Stimulated activated CD4-positive, alpha-beta T cell treated with anti-CD3 and anti-CD28 coated beads, Interleukin-12 subunit alpha, Interleukin-12 subunit beta, amount 100 ng/mL, for 4 hours (primary cell): ENCODE measurements around the gene COL4A4.
A peak's percentile ranks its signal among the peaks of the same experiment; 100 is the strongest.
"Not testable (repeated sequence)": the region's sequence is repeated elsewhere in the genome, so short reads cannot be mapped to it uniquely, and the experiment has no call there.

Source experiments
- DNase-seq: peaks from one replicate; pipeline ENCODE4 v3.0.0-alpha.2; 2020

Gene COL4A4

GRCh38 chr2:227163998-227164762, at the start of gene COL4A4, which contains the start of gene COL4A3:
TSS of gene COL4A4 (minus strand) at chr2:227164205. CDS start at chr2:227147483, 16,722 bp downstream.
TSS of gene COL4A3 (plus strand) at chr2:227164624. CDS start at chr2:227164727, 103 bp downstream.
- DNase-seq: no peak

DNA sequence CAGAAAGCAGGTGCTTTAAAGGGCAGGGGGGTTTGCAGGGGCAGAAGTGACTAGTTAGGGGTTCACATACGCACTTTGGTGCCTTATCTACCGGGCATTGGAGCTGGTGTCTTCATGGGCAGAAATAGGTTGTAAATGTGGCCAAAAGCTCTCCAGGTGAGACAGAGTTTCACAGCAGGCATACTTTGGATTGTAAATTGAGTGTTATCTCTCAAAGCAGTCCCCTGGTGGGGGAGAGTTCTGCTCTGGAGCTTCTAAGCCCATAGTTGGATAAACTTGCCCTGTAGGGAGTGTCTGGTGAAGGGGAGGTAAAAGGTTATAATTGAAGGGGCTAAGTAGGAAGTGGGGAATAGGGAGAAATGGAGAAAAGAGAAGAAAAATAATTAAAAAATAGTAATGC, 43.6 kb upstream of the COL4A4 start:
- no peak for DNase-seq

GRCh38 chr2:227206406-227206805, 42.4 kb upstream of the COL4A4 start:
- no peak for DNase-seq

- DNase-seq: no peak
Measured at GRCh38 chr2:227205701-227206100, 41.7 kb upstream of the COL4A4 start.

- DNase-seq: no peak
Measured at GRCh38 chr2:227204452-227204851, 40.4 kb upstream of the COL4A4 start.

GRCh38 chr2:227201771-227202170, 37.8 kb upstream of the COL4A4 start:
- no peak for DNase-seq

DNA sequence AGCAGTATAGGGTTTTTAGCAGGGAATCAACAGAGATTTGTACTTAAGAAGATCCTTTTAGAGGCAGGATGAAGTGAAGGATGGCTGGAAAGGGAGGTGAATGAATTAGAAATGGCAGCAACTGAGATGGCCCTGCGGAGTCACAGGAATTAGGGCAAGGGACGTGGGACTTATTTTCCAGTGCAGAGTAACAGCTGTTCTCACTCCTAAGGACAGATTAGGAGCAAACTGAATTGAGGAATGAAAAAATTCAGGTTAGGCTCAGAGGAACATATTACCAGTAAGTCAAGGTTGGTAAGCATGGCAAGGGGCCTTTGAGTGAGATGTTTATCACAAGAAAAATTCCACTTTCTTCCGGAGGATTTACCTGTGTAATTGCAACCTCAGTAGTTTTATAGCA, 34.9 kb upstream of the COL4A4 start:
- no peak for DNase-seq

DNA sequence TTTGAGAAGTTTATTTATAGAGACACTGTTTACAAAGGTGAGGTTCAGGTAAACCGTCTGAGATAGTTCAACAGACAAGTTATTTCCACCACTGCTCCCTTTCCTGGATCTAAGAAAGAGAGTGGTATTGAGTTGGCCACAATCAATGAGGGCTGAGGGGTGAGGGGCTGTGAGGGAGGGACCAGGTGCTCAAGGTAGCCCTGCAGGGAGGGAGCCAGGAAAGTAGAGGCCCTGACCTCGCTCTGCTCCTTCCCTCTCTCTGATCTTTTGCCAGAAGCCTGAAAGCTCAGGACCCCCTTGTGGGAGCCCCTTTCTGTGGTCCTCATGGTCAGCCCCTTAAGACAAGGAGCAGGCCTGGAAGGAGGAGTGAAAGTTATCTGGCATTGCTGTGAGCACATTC, 30.2 kb upstream of the COL4A4 start:
- no peak for DNase-seq

DNA sequence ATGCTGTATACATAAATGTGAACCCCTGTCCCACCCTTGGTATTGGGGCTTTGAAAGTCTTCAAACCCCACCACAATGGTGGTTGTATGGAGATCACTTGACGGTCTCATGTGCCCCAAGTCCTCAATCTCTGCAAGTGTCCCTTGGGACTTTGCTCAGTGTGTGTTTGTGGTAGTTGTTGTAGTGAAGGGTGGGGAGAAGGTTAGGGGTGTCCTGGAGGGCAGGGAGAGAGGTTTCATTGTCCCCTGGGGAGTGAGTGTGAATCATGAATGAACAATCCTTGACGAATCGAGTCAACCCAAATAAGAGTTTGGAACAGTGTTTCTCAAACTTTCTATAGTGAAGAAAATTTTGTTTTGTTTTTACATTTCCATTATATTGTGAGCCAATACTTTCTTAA, 28.5 kb upstream of the COL4A4 start:
- DNase-seq: no peak

- no peak for DNase-seq
Measured at GRCh38 chr2:227191367-227191766, 27.4 kb upstream of the COL4A4 start.

DNA sequence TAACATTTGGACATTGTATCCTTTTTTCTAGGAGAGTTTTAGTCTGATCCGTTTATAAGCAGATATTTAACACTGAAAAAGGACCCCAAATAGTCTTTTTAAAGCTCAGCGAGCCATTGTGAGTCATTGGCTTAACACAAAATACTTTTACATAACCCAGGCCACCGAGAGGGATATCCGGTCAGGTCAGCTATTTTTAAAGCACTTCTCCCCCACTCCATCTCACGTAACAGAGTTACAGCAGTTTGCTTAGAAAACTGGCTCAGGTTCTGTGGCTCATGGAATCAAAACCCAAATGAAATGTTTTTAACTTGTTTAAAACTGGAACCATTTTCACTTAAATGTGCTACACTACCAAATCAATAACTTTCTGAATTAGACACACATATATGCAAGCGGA, 24.3 kb upstream of the COL4A4 start:
- DNase-seq: no peak

DNA sequence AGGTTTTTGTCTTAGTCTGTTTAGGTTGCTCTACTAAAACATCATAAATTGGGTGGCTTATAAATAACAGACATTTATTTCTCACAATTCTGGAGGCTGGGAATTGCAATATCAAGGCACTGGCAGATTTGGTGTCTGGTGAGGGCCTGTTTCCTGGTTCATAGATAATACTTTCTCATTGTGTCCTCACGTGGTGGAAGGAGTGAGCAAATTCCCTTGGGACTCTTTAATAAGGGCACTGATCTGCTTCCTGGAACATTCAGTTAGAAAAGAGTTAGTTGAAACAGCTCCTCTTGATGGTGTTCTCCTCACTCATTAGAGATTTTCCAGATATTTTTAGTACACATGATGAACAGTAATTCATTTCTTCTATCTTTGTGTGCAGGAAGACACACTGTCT, 22.7 kb upstream of the COL4A4 start:
- no peak for DNase-seq

DNA sequence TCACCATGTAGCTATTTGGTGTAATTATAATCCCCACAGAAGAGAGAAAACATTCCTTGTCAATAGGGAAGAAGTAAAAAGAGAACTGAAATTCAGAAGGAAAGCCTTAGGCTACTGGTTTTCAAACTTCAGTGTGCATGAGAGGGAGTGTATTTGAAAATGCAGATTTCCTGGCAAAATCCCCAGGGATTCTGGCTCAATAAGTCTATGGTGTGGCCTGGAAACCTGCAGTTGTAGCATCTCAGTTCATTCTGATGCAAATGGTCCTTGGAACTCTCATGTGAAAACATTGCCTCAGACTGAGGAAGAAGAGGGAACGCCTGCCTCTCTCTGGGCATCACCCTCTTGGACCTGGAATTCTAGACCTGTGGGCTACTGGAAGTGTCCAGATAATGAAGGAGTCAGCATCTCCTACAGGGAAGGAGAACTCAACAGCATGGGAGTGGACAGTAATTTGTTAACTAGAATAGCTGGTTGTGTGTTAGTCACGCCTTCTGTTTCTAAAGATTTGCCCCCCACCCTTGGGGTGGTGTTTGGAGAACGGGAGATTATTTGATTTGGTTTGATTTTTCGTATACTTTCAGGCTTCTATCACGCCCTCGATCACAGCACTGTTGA, 21.7 kb upstream of the COL4A4 start:
- no peak for DNase-seq

DNA sequence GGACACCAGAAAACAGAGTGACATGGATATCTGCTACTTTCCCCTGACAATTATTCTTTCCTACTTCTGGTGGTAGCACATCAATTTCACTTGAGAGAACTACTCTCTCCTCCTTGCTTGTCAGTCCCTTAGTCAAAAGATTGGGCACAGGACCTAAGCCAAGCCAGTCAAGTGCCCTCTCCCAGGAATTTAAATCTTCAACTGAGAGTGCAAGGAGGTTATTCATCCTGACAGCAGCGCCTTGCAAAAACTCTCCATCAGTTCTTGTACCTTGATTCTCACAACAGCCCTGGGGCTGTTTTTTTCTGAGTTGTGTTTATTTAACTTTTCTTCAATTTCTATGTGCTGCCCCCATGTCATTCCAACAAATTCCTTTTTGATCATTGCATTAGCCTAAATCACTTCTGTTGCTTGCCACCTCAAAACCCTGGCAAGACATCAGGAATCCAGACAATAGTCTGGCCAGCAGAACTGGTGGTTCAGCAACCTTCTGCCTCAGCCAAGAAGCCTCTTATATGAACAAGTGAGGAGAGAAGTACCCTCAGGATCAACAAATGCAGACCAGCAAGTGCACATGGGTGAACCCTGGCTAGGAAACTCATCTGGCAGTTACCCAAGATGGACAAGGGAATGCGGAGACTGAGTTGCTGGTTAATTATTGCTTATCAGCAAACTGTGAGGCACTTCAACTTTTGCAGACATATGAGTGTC, 19.8 kb upstream of the COL4A4 start:
- no peak for DNase-seq

DNA sequence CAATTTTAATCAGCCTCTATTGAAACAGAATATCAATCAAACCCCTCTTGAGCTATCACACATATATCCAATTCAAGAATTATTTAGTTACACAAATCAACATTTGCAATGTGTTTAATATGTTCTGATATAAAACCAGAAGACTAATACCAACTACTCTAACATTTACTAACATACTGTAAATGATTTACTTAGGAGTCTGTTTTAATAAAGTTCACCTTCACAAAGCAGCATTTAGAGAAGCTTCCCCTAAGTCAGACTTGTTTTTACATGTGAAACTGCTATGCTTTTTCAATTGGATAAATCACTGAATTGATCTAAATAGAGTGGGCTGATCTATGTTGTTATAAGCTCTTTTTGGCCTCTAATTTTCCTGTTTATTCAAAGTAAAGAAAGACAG, 18.8 kb upstream of the COL4A4 start:
- DNase-seq: no peak

DNA sequence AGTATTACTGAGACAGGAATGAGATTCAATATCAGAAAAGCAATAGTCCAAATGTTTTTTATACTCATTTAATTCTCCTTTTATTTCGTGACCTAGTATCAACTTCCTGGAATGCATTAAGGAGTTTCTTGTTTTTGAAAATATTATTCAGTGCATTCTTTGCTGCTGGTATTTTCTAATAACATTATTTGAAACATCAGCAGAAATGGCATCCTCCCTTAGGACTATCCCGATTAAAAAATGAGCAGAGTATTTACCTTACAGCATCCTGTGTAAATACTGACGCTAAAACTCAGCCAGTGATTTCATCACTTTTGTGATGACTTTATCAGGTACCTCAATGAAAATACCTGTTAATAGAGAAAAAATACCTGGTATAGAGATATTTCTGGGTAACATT, 16.8 kb upstream of the COL4A4 start:
- DNase-seq: no peak

DNA sequence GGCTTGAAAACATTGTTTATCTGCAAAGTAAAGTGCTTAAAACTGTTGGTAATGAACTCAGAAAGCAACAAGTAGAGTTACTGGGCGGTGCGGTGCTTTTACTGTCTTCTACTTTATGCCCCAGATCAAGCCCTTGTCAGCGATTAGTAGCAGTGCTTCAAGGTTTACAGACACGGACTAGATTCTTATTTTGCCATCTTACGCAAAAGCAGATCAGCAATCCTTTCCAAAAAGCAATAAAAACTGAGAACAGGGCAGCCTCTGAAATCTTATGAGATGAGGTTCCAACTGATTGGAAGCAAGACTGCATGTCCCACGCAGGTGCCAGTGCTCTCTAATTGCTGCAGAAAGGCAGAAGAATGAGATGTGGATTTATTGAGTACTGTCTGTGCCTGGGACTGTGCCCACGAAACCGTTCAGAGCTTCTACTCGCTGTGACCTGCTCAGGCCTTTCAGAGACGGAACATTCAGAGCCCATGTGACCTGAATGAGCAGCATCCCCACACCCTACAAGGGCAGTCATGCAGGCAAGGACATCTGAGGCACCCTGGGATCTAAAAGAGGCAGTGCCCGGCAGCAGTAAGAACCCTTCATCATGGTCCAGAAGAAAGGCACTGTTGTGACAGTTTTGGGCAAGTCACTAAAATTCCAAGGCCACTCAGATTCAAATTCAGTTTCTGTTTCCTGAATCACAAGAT, 16.1 kb upstream of the COL4A4 start:
- DNase-seq: no peak

GRCh38 chr2:227177592-227178336, 13.8 kb upstream of the COL4A4 start:
- DNase-seq: no peak

DNA sequence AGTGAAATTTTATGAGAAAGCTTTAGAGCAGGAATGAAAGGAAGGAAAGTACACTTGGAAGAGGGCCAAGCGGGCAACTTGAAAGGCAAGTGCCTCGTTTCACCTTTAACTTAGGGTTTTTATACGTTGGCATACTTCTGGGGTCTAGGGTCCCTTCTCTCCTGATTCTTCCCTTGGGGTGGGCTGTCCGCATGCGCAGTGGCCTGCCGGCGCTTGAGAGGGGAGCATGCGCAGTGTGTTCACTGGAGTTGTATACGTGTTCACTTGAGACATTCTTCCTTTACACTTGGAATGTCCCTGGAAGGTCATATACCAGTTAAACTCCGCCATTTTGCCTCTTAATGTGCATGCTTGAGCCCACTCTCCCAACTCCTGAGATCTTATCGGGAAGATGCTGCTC, 7.8 kb upstream of the COL4A4 start:
- DNase-seq: not testable (repeated sequence)

DNA sequence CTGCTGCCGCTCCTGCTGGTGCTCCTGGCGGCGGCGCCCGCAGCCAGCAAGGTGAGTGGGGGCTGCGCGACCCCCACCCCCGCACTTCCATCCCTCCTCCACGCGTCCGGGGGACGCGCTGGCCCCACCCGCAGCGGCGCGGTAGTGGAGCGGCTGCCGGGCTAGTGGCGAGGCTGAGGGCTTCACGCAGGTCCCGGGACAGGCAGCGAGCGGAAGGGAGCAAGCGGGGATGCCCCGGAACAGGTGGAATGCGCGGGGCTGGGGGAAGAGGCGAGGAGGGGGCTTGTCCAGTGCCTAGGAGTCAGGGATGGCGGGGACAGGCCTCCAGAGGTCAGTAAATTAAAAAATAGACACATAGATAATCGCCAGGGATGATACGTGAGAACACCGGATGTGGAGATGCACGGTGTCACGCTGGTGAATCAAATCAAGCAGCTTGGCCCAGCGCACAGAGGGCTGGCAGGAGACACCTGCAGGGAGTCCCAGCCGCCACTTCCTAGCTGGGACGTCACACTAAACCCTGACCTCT, 822 bp upstream of the COL4A4 start:
- peak; percentile 2 for DNase-seq

GRCh38 chr2:227163485-227163997, 464 bp downstream of the COL4A4 start:
- DNase-seq: no peak

GRCh38 chr2:227161947-227162346, 2.1 kb downstream of the COL4A4 start:
- DNase-seq: no peak
